ENCODE data around the gene ANKRD13B. TPM values are rescaled to one million over a fixed set of nuclear protein-coding genes. Genes with fewer than 3 reads are reported as not detected.
"Not testable (repeated sequence)": the region's sequence is repeated elsewhere in the genome, so short reads cannot be mapped to it uniquely, and the experiment has no call there.

The ANKRD13B gene
- total RNA-seq (1 to 10 TPM; 2.3 to 3.7 TPM), polyA plus RNA-seq (under 1 TPM in 2 of 3 donors, not detected in 1; 0.25 to 0.32 TPM), total RNA-seq (0.49 to 22.8 (median 2.0) reads per million in 6 experiments)

- H3K36me3 Mint-ChIP-seq = no peaks in the 10 kb centered on the region
- ATAC-seq = peak in 1 of 2 donors; percentile 9
- POLR2A ChIA-PET = interaction anchor here (0.6 to 4.9 kb wide), 8 partner anchors 12 to 185 kb away, joined by 3 to 79 read pairs (median 3); partner anchors contain the start of genes ABHD15 and TP53I13
- no peaks in the 10 kb centered on the region for H3K9me3 Mint-ChIP-seq
- peak within 1 kb of the TSS; percentile 83 to 95 (median 90) for H3K4me3 Mint-ChIP-seq
- H3K27ac Mint-ChIP-seq = peak within 1 kb of the TSS in 7 of 10 donors; percentile 20 to 82 (median 57)
- peak in 2 of 10 donors; percentile 25 to 34 for DNase-seq
- peaks cover 0 to 2% (median 0%) of the 10 kb centered on the region in 5 donors for H3K27me3 Mint-ChIP-seq
- H3K4me1 Mint-ChIP-seq = peaks cover 10 to 46% (median 41%) of the 10 kb centered on the region in 4 donors
Observed at GRCh38 chr17:29592850-29593551, at the start of gene ANKRD13B. ANKRD13B (plus strand) TSS chr17:29593132; CDS start chr17:29593622, 490 bp downstream.

GRCh38 chr17:29544066-29544465, 48.9 kb upstream of the ANKRD13B start:
- H3K4me3 Mint-ChIP-seq = no peak overlapping the region
- ATAC-seq (no peak), DNase-seq (no peak)
- peaks cover 0 to 4% (median 0%) of the 10 kb centered on the region in 4 donors for H3K4me1 Mint-ChIP-seq
- H3K27me3 Mint-ChIP-seq = no peaks in the 10 kb centered on the region
- H3K36me3 Mint-ChIP-seq = peaks cover 0 to 57% (median 26%) of the 10 kb centered on the region in 3 donors
- H3K27ac Mint-ChIP-seq = no peak overlapping the region
- POLR2A ChIA-PET = no interaction called here
- H3K9me3 Mint-ChIP-seq = no peaks in the 10 kb centered on the region

- POLR2A ChIA-PET = no interaction called here
- H3K27me3 Mint-ChIP-seq = no peaks in the 10 kb centered on the region
- H3K27ac Mint-ChIP-seq = no peak overlapping the region
- H3K36me3 Mint-ChIP-seq = peaks cover 0 to 42% (median 22%) of the 10 kb centered on the region in 3 donors
- DNase-seq (no peak), ATAC-seq (no peak)
- H3K9me3 Mint-ChIP-seq = no peaks in the 10 kb centered on the region
- H3K4me3 Mint-ChIP-seq = no peak overlapping the region
- H3K4me1 Mint-ChIP-seq = peaks cover 0 to 4% (median 0%) of the 10 kb centered on the region in 4 donors
Observed at GRCh38 chr17:29546085-29546484, 46.8 kb upstream of the ANKRD13B start.

- DNase-seq (no peak), ATAC-seq (no peak)
- no peak overlapping the region for H3K27ac Mint-ChIP-seq
- H3K27me3 Mint-ChIP-seq = no peaks in the 10 kb centered on the region
- no peaks in the 10 kb centered on the region for H3K9me3 Mint-ChIP-seq
- POLR2A ChIA-PET = no interaction called here
- peaks cover 0 to 40% (median 22%) of the 10 kb centered on the region in 3 donors for H3K36me3 Mint-ChIP-seq
- no peak overlapping the region for H3K4me3 Mint-ChIP-seq
- peaks cover 0 to 4% (median 0%) of the 10 kb centered on the region in 4 donors for H3K4me1 Mint-ChIP-seq
Observed at GRCh38 chr17:29546830-29547229, 46.1 kb upstream of the ANKRD13B start.

GRCh38 chr17:29549177-29549923, 43.6 kb upstream of the ANKRD13B start:
- peaks cover 0 to 4% (median 1%) of the 10 kb centered on the region in 4 donors for H3K4me1 Mint-ChIP-seq
- H3K36me3 Mint-ChIP-seq = peaks cover 0 to 17% (median 4%) of the 10 kb centered on the region in 3 donors
- no peak overlapping the region for H3K27ac Mint-ChIP-seq
- H3K27me3 Mint-ChIP-seq = no peaks in the 10 kb centered on the region
- H3K9me3 Mint-ChIP-seq = no peaks in the 10 kb centered on the region
- H3K4me3 Mint-ChIP-seq = no peak overlapping the region
- POLR2A ChIA-PET = no interaction called here
- DNase-seq = no peak
- ATAC-seq = no peak

- no peaks in the 10 kb centered on the region for H3K9me3 Mint-ChIP-seq
- no peaks in the 10 kb centered on the region for H3K27me3 Mint-ChIP-seq
- POLR2A ChIA-PET = interaction anchor here (1.4 to 2.1 kb wide), 2 partner anchors 10 to 12 kb away, joined by 4 to 5 read pairs; partner anchors contain the start of genes ABHD15 and TP53I13
- H3K36me3 Mint-ChIP-seq = peaks cover 0 to 4% (median 0%) of the 10 kb centered on the region in 3 donors
- no peak for ATAC-seq
- no peak overlapping the region for H3K27ac Mint-ChIP-seq
- peaks cover 0 to 36% (median 7%) of the 10 kb centered on the region in 4 donors for H3K4me1 Mint-ChIP-seq
- DNase-seq = no peak
- no peak overlapping the region for H3K4me3 Mint-ChIP-seq
Observed at GRCh38 chr17:29555840-29556239, 37.1 kb upstream of the ANKRD13B start.

- Mint-ChIP-seq H3K27ac (peak overlapping the region in 2 of 10 donors; percentile 31 to 38), H3K4me1 (peaks cover 4 to 49% (median 12%) of the 10 kb centered on the region in 4 donors), H3K27me3 (no peaks in the 10 kb centered on the region), H3K4me3 (no peak overlapping the region), H3K9me3 (no peaks in the 10 kb centered on the region), H3K36me3 (peaks cover 0 to 4% (median 0%) of the 10 kb centered on the region in 3 donors)
- ATAC-seq = no peak
- no peak for DNase-seq
- POLR2A ChIA-PET = interaction anchor here (1.4 to 2.1 kb wide), 2 partner anchors 9 to 11 kb away, joined by 4 to 5 read pairs; partner anchors contain the start of genes ABHD15 and TP53I13
Observed at GRCh38 chr17:29557085-29557738, 35.7 kb upstream of the ANKRD13B start.

- POLR2A ChIA-PET = no interaction called here
- Mint-ChIP-seq H3K36me3 (peaks cover 0 to 4% (median 0%) of the 10 kb centered on the region in 3 donors), H3K4me1 (peaks cover 4 to 54% (median 15%) of the 10 kb centered on the region in 4 donors), H3K9me3 (no peaks in the 10 kb centered on the region), H3K27ac (peak overlapping the region in 1 of 10 donors; percentile 38), H3K27me3 (no peaks in the 10 kb centered on the region), H3K4me3 (no peak overlapping the region)
- ATAC-seq = no peak
- DNase-seq = no peak
Observed at GRCh38 chr17:29557739-29558116, 35.2 kb upstream of the ANKRD13B start.

GRCh38 chr17:29558139-29558538, 34.8 kb upstream of the ANKRD13B start:
- DNase-seq, H3K4me3 Mint-ChIP-seq, H3K9me3 Mint-ChIP-seq, POLR2A ChIA-PET, H3K36me3 Mint-ChIP-seq, ATAC-seq, H3K27me3 Mint-ChIP-seq: not testable (repeated sequence)
- Mint-ChIP-seq H3K4me1 (peaks cover 6 to 58% (median 18%) of the 10 kb centered on the region in 4 donors), H3K27ac (peak overlapping the region in 1 of 10 donors; percentile 38)

- Mint-ChIP-seq H3K27ac (peak overlapping the region in 1 of 10 donors; percentile 69), H3K4me3 (no peak overlapping the region), H3K9me3 (no peaks in the 10 kb centered on the region), H3K36me3 (peaks cover 0 to 4% (median 0%) of the 10 kb centered on the region in 3 donors), H3K4me1 (peaks cover 10 to 67% (median 23%) of the 10 kb centered on the region in 4 donors), H3K27me3 (no peaks in the 10 kb centered on the region)
- no peak for ATAC-seq
- DNase-seq = no peak
- POLR2A ChIA-PET = no interaction called here
Observed at GRCh38 chr17:29559640-29560039, 33.3 kb upstream of the ANKRD13B start.

- H3K27ac Mint-ChIP-seq = peak overlapping the region in 1 of 10 donors; percentile 69
- peaks cover 10 to 69% (median 24%) of the 10 kb centered on the region in 4 donors for H3K4me1 Mint-ChIP-seq
- POLR2A ChIA-PET = no interaction called here
Observed at GRCh38 chr17:29560316-29560715, 32.6 kb upstream of the ANKRD13B start.

More at GRCh38 chr17:29560316-29560715, 32.6 kb upstream of the ANKRD13B start:
- peak overlapping the region in 1 of 10 donors; percentile 71 for H3K4me3 Mint-ChIP-seq
- H3K36me3 Mint-ChIP-seq = peaks cover 0 to 4% (median 0%) of the 10 kb centered on the region in 3 donors
- no peaks in the 10 kb centered on the region for H3K9me3 Mint-ChIP-seq
- ATAC-seq = no peak
- no peaks in the 10 kb centered on the region for H3K27me3 Mint-ChIP-seq
- DNase-seq = no peak
